RWPE2 (cell line): ENCODE data around the gene CST4.

ENCODE experiments used
- ATAC-seq: fragments of 200-7000 bp; cut with Tn5 transposase; 3 replicates; pipeline ENCODE4 v1.9.1; 2021; ENCODE audit warnings: low read depth
- DNase-seq: peaks from one replicate; pipeline ENCODE4 v3.0.0-alpha.2; 2020; ENCODE audit warnings: low spot score
- H3K27ac ChIP-seq: fragments of 450-650 bp; 2 replicates; pipeline ENCODE4 v1.5.1; 2017; ENCODE audit warnings: mild to moderate bottlenecking; ENCODE audit not compliant: poor library complexity, severe bottlenecking
- H3K27me3 ChIP-seq: fragments of 250-450 bp; sonication (Bioruptor Pico); 2 replicates; pipeline ENCODE4 v1.5.1; 2021; ENCODE audit warnings: mild to moderate bottlenecking, moderate library complexity; ENCODE audit not compliant: insufficient read depth, poor library complexity, severe bottlenecking
- H3K36me3 ChIP-seq: fragments of 250-450 bp; sonication (Bioruptor Pico); 2 replicates; pipeline ENCODE4 v1.5.1; 2020; ENCODE audit warnings: low read depth, mild to moderate bottlenecking, moderate library complexity
- H3K4me1 ChIP-seq: fragments of 250-450 bp; sonication (Bioruptor Pico); 2 replicates; pipeline ENCODE4 v1.5.1; 2021; ENCODE audit warnings: mild to moderate bottlenecking, moderate library complexity; ENCODE audit not compliant: insufficient read depth, poor library complexity, severe bottlenecking
- H3K4me3 ChIP-seq: fragments of 250-450 bp; sonication (Bioruptor Pico); 2 replicates; pipeline ENCODE4 v1.5.1; 2021; ENCODE audit warnings: mild to moderate bottlenecking, moderate library complexity; ENCODE audit not compliant: severe bottlenecking
- H3K9me3 ChIP-seq: fragments of 250-450 bp; sonication (Bioruptor Pico); 2 replicates; pipeline ENCODE4 v1.5.1; 2021; ENCODE audit warnings: mild to moderate bottlenecking, moderate library complexity; ENCODE audit not compliant: severe bottlenecking
- TF ChIP-seq, protein P1 (sequence below): fragments of 450-650 bp; IDR thresholded peaks from one replicate; pipeline ENCODE4 v1.5.1; 2017; ENCODE audit warnings: mild to moderate bottlenecking, moderate library complexity; ENCODE audit not compliant: poor library complexity, severe bottlenecking

Gene CST4

DNA sequence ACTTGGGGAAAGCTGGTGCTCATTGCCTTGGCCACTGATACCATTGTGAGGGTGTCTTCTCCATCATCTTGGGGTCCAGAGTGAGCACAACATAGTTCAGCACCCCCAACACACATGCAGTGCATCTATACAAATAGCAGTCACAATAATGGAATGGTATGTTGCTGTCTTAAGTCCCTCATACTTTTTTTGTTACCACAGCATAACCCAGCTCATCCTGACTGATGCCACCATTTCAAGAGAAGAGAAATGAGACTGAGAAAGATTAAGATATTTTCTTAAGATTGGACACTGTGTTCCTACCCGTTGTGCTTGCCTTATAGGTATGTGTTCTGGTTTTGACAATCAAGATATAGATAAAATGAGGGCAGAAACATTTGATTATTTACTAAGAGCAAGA is 15.6 kb downstream of the CST4 start:
- ATAC-seq (no peak), DNase-seq (no peak)
- Histone ChIP-seq H3K36me3 (no peaks in the 10 kb centered on the region), H3K27me3 (peaks cover 3% of the 10 kb centered on the region), H3K27ac (no peak overlapping the region), H3K4me3 (no peak overlapping the region), H3K4me1 (no peaks in the 10 kb centered on the region), H3K9me3 (no peaks in the 10 kb centered on the region)
- TF ChIP-seq, protein P1, sequence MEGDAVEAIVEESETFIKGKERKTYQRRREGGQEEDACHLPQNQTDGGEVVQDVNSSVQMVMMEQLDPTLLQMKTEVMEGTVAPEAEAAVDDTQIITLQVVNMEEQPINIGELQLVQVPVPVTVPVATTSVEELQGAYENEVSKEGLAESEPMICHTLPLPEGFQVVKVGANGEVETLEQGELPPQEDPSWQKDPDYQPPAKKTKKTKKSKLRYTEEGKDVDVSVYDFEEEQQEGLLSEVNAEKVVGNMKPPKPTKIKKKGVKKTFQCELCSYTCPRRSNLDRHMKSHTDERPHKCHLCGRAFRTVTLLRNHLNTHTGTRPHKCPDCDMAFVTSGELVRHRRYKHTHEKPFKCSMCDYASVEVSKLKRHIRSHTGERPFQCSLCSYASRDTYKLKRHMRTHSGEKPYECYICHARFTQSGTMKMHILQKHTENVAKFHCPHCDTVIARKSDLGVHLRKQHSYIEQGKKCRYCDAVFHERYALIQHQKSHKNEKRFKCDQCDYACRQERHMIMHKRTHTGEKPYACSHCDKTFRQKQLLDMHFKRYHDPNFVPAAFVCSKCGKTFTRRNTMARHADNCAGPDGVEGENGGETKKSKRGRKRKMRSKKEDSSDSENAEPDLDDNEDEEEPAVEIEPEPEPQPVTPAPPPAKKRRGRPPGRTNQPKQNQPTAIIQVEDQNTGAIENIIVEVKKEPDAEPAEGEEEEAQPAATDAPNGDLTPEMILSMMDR, result no peak

DNA sequence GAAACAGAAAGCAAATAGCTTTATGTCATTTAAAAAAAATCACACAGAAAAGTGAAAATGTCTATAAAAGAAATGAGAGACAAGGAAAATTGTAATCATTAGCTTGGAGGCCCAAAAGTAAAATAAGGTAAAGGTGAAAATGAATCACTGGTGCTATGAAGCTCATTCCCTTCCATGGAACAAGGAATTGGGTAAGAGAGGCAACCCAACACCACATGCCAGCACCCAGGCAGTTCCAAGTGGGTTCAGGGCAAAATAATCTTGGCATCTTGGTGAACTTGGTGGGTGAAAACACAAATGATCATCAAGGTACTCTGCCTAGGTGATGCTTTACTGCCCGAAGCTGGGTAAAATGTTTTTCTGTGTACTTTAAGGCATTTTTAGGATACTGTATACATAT is 16.7 kb downstream of the CST4 start:
- no peaks in the 10 kb centered on the region for H3K36me3 ChIP-seq
- DNase-seq, result no peak
- TF ChIP-seq, protein P1, result no peak

DNA sequence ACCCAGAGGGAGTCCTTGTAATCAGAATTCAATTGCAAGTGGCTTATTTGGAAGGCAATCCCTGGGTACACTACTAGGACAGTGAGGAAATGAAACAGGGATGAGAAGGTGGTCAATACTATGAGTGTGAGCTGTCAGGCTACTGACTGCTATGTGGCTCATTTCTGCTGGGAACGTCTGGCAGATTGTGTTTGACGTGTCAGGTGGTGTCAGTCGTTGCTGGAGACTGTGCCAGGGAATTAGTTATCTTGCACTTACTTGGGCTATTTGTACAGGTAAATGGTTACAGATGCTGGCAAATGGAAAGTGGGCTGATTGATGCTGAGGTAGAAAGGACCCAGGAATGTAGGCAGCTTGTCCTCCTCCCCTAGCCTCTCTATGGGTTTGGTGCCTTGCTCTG is 17.4 kb downstream of the CST4 start:
- ATAC-seq, result no peak
- no peak for DNase-seq
- H3K27ac ChIP-seq, result no peak overlapping the region
- TF ChIP-seq, protein P1, result no peak
- no peaks in the 10 kb centered on the region for H3K36me3 ChIP-seq
- H3K4me3 ChIP-seq, result no peak overlapping the region
- H3K9me3 ChIP-seq, result no peaks in the 10 kb centered on the region
- no peaks in the 10 kb centered on the region for H3K4me1 ChIP-seq
- no peaks in the 10 kb centered on the region for H3K27me3 ChIP-seq

More for the DNA sequence above, 16.7 kb downstream of the CST4 start:
- H3K27ac ChIP-seq, result no peak overlapping the region
- ATAC-seq, result no peak
- no peak overlapping the region for H3K4me3 ChIP-seq
- no peaks in the 10 kb centered on the region for H3K27me3 ChIP-seq
- H3K4me1 ChIP-seq, result no peaks in the 10 kb centered on the region
- H3K9me3 ChIP-seq, result no peaks in the 10 kb centered on the region

DNA sequence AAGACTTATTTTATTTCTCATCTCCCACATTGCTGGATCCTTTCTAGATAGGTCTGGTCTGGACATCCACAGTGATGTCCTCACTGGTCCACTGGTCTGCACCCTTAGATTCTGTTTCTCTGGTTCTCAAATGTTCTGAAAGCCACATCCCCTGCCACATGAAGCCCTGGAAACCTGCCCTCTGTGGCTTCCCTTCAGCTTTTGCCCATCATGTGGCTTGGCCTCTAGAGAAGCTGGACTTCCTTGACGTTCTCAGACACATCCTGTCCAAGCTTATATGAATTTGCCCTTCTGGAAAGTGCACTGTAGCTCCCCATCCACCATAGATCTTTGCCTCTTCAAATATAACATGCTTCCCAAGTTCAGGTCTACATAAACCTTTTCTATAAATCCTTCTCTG is 18.5 kb downstream of the CST4 start:
- no peak for DNase-seq
- no peak overlapping the region for H3K4me3 ChIP-seq
- H3K27ac ChIP-seq, result no peak overlapping the region
- no peaks in the 10 kb centered on the region for H3K9me3 ChIP-seq
- H3K4me1 ChIP-seq, result no peaks in the 10 kb centered on the region
- no peak for ATAC-seq
- no peaks in the 10 kb centered on the region for H3K27me3 ChIP-seq
- no peaks in the 10 kb centered on the region for H3K36me3 ChIP-seq
- TF ChIP-seq, protein P1, result no peak

DNA sequence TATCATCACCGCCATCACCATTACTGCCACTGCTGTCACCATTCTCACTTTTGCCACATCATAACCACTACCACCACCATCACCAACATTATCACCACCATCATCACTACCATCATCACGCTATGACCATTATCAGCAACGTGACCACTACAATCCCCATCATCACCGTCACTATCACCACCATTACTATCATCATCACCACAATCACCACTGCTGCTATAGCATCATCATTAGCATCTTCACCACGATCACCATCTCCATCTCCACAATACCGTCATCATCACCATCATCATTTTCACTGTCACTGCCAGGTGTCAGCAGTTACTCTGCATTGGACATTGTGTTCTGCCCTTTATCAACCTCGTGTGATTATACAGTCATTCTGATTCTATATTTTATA is 19.0 kb downstream of the CST4 start:
- no peak overlapping the region for H3K27ac ChIP-seq
- H3K4me1 ChIP-seq, result no peaks in the 10 kb centered on the region
- no peak overlapping the region for H3K4me3 ChIP-seq
- DNase-seq, result no peak
- no peak for ATAC-seq
- TF ChIP-seq, protein P1, result no peak
- H3K9me3 ChIP-seq, result no peaks in the 10 kb centered on the region
- H3K36me3 ChIP-seq, result no peaks in the 10 kb centered on the region
- H3K27me3 ChIP-seq, result no peaks in the 10 kb centered on the region
